NCI-H1105 treated with DMSO at 0.1 percent for 48 hours (cell line): ENCODE results near the gene ICA1.

Experiments used
- DNase-seq: peaks from one replicate; lab custom pipeline; 2025; lab: John Stamatoyannopoulos, UW

ICA1 gene

DNA sequence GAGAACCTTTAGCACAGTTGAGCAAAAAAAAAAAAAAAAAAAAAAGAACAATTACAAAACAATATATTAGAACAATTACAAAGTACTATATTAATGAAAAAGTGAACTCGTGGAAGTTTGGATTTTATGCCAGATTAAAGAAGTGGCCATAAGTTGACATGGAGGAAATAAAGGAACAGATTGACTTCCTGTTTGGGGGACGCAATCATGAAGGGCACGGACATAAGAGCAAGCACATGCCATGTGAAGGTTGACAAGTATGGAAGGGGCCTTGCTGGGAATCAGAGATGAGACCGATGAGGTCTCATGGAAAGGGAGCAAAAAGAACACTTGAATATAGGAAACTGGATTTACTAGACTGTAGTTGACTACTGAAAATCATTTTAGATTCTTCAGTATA is 61.7 kb downstream of the ICA1 start:
- DNase-seq: no peak

GRCh38 chr7:8197994-8198698 is 63.8 kb downstream of the ICA1 start:
- DNase-seq: no peak

DNA sequence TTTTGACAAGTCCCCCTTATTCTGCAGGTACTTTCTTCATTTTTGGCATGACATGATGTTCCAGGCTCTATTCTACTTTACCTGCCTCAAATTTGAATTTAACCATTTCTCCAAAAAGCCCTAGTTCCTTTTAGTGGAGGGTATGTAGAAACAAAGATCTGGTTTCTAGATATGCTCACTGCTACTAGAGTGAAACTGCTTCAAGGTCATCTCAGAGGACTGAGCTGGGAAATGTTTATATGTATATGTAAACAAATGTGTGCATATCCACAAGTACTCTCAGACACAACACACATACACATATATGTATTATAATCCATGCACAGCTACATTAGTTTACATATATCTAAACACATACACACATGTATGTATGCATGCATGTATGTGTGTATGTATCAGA is 69.1 kb downstream of the ICA1 start:
- no peak for DNase-seq

- peak; percentile 64 for DNase-seq
These were observed 71.7 kb downstream of the ICA1 start for GRCh38 chr7:8190119-8190895.

- peak; percentile 97 for DNase-seq
These were observed 72.3 kb downstream of the ICA1 start for GRCh38 chr7:8189625-8190024.

DNA sequence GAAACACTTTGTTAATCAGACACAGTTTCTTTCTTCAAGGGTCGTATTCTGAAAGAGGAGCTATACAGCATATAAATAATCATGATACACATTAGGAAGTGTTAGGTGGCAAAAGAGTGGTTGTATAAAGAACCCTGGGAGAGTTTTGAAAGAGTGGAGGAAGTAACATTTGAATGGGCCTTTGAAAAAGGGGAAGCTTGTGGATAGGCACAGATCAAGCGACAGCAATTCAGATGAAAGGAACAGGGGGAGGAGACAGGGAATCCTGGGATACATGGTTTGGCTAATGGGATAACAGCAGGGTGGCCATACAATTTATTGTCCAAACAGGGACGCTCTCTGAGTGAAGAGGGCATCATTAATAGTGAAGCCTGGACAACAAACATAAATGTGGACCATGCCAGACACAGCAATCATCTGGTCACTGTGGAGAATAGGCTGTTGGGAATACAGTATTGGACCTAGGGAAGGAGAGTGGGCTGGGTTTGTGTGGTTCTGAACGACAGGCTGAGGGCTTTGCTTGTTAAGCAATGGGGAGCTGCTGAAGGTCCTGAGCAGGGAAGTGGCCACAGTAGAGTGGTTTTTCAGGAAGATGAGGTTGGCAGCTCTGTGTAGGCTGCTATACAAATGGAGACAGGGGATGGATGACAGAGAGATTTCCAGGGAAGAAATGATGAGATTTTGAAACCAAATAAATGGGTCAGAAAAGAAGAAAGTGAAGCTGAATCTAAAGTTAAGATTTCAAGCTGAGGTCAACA is 75.9 kb downstream of the ICA1 start:
- no peak for DNase-seq

DNA sequence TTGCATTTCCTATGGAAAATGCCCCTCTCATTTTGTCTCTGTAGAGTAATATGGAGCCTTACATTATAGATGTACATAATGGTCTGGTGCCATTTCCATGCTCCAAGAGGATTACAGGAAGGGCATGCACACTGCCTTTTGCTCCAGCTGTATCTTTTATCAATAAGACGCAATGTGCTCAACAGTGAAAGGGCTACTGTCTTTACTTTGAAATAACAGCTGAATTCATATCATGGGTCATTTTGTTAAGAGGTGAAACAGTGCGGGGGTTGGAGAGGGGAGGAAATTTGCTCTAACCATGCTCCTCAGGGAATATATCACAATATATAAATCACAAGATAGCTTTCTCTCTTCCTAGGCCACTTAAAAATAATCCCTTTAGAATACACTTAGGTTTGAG is 77.7 kb downstream of the ICA1 start:
- DNase-seq: peak; percentile 94

DNA sequence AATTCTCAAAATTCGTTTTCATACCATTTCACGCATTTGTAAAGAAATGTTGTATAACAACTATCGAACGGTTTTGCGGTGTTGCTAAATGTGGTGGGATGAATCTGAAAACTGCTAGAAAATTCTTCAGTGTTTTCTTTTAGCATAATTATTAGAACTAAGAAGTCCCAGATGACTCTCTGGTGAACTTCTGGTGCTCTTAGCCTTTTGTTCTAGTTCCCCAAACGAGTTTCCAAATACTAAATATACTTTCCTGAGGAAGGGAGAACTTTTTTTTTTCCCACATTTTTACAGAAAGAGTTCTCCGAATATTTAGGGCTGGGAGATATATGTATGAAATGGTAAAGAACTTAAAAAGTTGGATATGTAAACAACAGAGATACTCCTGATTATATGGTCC is 82.5 kb downstream of the ICA1 start:
- DNase-seq: no peak

DNA sequence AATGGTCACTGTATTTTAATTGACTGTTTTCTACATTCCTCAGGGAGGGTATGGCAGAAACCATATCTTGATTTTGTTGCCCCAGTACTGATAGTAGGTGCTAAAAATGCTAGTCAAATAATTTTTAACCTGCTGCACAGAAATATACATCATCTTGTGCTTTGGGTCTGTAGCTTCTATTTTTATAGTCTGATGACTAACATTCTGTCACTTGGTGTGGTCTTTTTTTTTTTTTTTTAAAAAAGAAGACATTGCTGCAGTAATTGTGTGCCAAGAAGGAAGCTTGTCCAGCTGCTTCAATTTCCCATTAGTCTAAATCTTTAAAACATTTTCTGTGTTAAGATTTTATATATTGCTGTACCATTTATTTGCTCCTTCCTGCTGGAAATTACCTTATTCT is 83.6 kb downstream of the ICA1 start:
- no peak for DNase-seq

GRCh38 chr7:8177109-8177933 is 84.6 kb downstream of the ICA1 start:
- DNase-seq: no peak

DNA sequence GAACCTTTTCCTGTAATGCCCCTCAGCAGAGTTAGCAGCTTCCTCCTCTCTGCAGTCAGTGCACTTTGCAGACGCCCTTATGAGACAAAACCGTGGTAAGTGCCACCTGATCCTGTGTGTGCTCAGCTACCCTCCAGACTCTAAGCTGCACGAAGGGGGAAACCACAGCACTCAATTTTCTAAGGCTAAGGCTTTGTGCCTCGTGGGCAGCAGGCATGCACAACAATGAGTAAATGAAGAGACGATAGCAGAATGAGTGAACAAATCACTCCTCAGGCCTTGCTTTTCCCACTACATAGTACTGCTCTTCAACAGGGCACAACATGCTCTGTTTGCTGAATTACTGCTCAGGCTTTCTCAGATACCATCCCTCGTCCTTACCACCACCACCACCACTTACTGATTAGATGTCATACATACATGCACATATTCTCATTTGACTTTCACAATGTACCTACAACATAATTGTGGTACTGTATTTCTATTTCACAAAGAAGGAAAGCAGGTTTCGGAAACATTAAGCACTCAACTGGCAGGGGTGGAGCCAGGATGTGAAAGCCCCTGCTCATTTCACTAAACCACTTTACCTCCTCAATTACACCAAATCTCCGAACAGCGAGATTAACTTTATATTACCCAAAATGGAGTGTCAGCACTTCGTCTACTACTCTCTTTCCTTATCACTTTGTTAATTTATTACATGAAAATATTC is 85.4 kb downstream of the ICA1 start:
- DNase-seq: no peak

GRCh38 chr7:8175929-8176369 is 86.0 kb downstream of the ICA1 start:
- no peak for DNase-seq

- DNase-seq: no peak
These were observed 89.3 kb downstream of the ICA1 start for GRCh38 chr7:8172372-8173354.

- no peak for DNase-seq
These were observed 92.8 kb downstream of the ICA1 start for GRCh38 chr7:8169171-8169570.

GRCh38 chr7:8168336-8168735 is 93.6 kb downstream of the ICA1 start:
- no peak for DNase-seq

GRCh38 chr7:8165150-8165549 is 96.8 kb downstream of the ICA1 start:
- no peak for DNase-seq

GRCh38 chr7:8162181-8162580 is 99.8 kb downstream of the ICA1 start:
- DNase-seq: no peak

DNA sequence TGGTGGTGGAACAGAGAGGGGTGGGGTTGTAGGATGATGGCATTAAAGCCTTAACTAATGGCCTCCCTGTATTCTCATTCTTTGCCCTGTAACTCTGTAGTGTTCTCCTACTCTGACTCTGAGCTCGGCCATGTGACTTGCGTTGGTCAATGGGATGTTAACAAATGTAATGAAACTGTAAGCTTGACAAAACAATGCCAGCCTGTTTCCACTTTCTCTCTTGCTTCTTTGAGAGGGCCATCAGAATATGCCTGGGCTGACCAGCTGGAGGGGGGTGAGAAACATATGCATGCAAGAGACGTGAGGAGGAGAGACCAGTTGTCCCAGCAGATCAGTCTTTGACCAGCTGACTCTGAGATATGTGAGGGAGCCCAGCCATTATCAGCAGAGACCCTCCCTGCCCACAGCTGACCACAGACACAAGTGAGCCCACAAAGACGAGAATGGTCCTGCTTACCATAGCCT is 100.6 kb downstream of the ICA1 start:
- DNase-seq: no peak

DNA sequence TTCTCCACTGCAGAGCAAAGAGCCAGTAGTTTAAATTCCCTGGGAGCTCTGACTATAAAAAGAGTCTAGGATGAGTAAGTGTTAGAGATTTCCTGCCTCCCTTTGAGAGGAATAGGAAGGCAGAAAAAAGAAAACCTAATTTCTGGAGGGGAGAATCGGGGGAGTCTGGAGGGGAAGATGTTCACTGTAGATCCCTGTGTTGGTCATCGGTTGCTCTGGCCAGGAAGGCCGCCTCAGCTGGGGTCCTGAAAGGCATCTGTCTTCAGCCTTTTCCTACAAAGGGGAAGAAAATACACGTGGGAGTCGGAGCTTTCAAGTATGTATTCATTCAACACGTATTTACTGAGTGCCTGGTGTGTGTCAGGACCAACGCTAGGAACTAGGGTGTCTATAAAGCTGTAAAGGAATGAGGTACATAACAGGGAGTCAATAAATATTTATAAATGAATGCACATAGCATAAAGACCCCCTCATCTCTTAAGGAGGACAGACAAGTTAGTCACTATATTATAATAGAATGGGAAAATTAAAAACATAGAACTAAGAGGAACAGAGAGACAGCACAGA is 101.1 kb downstream of the ICA1 start:
- DNase-seq: no peak

DNA sequence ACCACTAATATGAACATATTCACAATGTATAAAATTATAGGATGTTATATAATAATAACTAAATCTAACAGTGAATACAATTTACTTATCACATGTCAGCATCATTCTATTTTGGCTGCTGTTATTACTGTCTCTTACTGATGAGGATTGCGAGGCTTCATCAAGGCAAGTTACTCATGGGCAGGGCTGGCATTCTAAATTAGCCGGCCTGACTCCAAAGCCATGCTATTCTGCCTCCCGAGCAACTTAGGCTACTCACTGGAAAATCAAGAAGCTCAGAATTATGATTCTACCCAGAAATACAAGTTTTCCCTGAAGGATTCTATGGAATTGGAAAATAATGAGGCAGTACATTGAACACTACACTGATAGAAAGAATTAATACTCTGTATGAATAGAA is 101.7 kb downstream of the ICA1 start:
- no peak for DNase-seq
